OCI-M1 (cell line): Measurements from ENCODE around the gene REEP1.
A peak's percentile ranks its signal among the peaks of the same experiment; 100 is the strongest.

Experiments used
- DNase-seq: peaks from one replicate; lab custom pipeline; 2025; lab: John Stamatoyannopoulos, UW

Gene REEP1, protein sequence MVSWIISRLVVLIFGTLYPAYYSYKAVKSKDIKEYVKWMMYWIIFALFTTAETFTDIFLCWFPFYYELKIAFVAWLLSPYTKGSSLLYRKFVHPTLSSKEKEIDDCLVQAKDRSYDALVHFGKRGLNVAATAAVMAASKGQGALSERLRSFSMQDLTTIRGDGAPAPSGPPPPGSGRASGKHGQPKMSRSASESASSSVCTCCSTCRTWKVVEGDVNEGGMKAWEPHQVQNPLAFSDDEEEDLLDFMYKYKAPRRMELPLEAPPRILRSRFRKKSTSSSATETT

DNA sequence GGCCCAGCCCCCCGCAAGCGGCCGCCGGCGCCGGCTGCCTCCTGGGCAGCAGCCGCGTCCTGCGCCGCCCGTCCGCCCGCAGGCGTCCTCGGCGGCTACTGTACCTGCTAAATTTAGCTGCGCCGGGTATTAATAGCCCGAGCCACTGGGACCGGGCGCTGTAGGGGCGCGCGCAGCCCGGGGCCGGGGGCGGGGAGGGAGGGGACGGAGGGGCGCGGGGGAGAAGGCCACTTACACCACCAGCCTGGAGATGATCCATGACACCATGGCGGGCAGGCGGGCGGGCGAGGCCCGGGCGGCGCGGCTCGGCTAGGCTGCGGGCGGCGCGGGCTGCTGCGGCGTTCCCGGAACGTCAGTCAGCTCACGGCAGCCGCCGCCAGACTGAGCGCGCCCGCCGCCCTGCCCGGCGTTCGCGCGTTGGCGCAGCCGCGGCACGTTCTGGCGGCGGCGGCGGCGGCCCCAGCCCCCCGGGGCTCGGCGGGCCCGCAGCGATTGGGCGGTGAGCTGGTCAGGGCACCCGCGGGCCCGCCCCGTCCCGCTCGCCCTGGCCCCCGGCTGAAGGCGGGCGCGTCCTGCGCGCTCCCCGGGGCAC lies at the start of gene REEP1:
TSS of gene REEP1 (minus strand) at position 383 of the 592 bp plus-strand sequence. CDS start at position 267, 116 bp downstream.
- no peak for DNase-seq

DNA sequence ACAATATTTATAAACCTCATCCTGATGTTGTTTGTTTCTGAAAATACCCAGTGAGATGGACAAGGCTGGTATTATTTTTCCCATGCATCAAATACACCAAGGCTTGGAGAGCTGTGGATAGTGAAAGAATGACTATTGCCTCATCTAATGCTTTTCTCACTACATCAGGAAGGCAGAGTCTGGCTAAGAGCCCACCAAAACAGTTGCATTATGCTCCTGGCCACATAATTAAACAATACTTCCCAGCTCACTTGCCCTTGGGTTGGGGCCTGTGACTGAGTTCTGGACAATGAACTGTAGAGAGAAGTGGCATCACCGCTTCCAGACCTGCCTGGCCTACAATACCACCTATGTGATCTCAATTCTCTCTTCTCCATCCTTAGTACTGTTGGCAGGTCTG lies 46.4 kb upstream of the REEP1 start:
- no peak for DNase-seq

DNA sequence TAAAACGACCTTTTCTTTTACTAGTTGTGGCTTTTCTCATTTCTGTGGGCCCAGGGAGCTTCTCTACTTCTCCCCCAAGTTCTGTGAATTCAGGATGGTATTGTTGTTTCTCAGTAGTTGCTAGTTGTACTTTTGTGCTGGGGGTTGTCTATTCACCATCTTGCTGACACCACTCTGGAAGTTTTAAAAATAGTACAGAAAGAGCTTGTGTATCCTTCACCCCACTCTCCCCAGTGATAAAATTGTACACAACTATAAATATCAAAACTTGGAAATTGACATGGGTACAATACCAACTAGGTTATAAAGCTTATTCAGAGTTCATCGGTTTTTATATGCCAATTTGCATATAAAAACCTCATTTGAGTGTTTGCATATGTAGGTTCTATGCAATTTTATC lies 45.3 kb upstream of the REEP1 start:
- no peak for DNase-seq

DNA sequence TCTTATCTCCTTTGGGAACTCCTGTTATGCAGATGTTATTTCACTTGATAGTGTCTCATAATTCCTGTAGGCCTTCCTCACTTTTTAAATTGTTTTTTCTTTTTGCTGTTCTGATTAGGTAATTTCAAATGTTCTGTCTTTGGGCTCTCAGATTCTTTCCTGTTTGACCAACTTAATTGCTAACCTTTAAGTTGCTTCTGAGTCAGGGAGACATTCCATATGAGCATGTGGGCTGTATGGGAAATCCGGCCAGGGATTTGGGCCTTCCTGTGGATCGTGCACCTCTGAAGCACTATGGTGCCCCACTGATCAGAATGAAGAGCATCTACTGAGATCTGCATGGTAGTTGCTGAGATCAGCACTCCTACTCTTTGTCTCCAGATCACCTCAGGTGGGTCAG lies 44.7 kb upstream of the REEP1 start:
- no peak for DNase-seq

DNA sequence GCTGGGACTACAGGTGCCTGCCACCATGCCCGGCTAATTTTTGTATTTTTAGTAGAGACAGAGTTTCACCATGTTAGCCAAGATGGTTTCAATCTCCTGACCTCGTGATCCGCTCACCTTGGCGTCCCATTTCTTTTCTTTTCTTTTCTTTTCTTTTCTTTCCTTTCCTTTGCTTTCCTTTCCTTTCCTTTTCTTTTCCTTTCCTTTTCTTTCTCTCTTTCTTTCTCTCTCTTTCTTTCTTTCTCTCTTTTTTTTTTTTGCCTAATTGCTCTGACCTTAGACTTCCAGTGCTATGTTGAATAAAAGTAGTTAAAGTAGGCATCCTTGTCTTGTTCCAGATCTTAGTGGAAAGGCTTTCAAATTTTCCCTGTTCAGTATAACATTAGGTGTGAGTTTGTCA lies 41.0 kb upstream of the REEP1 start:
- no peak for DNase-seq

DNA sequence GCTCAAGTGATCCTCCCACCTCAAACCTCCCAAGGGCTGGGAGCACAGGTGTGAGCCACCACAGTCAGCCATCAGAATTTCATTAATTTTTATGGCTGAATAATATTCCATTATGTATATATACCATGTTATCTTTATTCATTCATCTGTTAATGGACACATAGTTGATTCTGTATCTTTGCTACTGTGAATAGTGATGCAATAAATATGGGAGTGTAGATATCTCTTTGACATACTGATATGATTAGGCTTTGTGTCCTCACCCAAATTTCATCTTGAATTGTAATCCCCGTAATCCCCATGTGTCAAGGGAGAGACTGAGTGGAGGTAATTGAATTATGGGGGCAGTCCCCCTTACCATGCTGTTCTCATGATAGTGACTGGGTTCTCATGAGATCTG lies 38.2 kb upstream of the REEP1 start:
- no peak for DNase-seq

DNA sequence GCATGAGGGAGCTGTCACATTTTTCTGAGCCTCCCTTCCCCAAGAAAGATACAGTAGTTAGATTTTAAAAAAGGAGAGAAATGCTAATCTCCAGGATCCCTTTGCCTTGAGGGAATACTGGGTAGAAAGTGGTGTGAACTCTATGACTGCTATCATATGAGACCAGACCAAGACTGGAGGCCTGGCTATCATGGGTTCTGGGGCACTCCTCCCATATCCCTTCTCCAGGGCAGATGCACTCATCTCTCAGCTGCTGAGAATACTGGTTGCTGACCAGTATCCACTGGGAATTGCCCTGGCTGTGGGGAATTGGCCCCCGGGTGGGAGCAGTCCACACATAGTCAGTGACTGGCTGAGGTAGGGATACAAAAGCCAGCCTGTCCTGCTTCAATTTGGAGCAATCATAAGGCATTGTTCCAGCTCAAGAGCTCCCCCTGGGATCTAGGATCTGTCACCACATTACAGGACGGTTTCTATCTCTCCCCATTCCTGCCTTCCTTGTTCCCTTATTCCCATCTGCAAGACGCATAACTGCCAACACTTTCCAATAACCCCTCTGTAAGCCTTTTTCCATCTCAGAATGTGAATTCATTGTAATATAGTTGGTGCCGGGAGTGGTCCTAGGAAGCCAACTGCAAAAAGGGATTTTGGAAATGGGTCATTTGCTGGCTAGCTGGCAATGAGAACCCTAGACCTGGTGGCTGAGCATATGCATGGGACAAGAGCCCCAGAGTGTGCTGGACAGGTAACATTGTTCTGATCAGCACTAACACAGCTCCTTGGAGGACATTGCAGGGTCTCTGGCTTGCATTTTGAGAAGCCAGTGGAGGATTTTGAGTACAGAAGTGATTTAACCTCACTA lies 35.4 kb upstream of the REEP1 start:
- peak; percentile 56 for DNase-seq

DNA sequence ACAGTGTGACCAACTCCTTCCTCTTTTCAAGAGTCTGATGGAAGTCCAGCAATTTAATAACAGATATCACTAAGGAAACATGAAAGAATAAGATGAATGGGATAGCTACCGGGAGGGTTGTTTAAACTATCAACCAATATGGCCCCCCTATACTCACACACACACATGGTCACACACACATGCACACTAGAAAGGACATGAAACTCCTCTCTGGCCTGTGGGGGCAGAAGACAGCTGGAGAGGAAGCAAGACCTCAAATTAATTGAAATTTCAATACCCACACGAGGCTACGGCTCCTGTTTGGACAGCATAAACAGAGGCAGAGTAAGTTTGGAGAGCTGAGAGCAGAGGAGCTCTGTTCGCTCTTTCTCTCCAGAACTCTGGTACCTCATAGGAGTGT lies 34.7 kb upstream of the REEP1 start:
- peak; percentile 11 for DNase-seq

DNA sequence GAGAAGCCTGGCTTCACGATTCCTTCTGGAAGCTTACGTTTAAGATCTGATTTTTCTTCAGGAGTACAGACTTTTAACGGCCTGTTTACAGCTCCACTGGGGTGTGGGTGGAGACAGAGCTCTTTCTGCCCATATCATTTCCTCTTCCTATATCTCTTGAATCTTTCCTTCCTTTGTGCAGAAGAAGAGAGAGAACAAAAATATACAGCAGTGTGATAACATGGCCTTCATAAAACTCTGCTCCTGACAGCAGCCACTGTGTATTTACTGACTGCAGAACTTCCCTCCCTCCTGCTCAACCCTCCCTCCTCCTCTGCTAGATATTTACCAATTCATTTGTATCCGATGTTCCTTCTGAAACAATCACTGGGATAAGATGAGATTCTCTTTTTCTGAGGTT lies 34.1 kb upstream of the REEP1 start:
- peak; percentile 37 for DNase-seq

DNA sequence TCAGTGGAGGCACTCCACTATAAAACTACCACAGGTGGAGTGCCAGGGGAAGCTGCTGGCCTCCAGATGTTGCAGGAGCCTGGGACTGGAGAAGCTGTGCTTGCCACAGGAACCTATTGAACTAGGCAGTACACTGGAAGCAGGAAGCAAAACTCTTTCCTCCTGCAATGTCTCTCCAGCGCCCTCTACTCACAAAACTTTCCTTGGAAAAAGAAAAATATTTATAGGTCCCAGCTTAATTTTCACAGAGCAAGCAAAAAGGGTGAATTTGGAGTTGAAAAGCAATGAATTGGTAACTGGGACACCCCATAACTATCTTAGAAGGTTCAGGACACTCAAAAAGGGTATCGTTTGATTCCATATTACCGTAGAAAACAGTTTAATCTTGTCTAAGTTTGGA lies 33.2 kb upstream of the REEP1 start:
- no peak for DNase-seq

DNA sequence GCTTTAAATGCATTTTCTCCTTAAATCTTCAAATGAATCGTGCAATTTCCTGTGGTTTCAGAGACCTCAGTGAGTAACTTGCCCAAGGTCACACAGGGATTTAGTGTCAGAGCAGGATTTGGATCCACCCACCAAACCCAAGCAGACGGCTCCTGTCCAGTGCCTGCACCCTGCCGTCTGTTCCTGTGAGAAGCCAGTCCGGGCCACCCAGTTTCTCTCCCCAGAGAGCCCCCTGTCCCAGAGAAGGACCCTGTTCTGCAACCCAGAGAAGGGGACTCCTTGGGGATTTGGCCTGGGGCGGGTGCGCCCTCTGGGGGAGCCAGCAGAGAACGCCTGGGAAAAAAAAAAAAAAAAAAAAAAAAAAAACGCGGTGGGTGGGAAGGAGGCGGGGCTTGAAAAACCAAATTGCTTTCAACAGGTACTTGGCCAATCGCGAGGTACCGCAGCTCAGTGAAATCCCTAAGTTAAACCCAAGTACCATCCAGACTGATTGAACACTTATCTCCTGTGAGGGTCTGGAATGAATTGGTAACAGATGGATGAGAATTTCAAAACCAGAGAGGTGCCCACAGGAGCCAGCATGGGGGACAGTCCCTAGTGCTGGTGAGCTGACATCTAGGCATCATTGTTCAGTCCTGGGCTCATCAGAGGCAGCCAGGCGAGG lies 30.9 kb upstream of the REEP1 start:
- DNase-seq: peak; percentile 53

DNA sequence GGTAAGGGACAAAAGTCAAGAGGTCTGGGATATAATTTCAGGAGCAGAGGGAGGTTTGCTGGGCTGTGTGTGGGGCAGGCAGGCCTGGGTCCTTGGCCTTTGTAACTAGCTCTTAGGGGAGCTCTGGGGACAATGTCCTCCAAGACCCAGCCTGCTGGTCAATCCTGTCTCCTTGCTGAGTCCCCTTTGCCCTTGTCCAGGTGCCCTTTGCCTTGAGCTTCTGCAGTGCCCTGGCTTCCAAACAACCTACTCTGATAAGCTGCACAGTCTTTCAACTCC lies 30.0 kb upstream of the REEP1 start:
- DNase-seq: no peak

DNA sequence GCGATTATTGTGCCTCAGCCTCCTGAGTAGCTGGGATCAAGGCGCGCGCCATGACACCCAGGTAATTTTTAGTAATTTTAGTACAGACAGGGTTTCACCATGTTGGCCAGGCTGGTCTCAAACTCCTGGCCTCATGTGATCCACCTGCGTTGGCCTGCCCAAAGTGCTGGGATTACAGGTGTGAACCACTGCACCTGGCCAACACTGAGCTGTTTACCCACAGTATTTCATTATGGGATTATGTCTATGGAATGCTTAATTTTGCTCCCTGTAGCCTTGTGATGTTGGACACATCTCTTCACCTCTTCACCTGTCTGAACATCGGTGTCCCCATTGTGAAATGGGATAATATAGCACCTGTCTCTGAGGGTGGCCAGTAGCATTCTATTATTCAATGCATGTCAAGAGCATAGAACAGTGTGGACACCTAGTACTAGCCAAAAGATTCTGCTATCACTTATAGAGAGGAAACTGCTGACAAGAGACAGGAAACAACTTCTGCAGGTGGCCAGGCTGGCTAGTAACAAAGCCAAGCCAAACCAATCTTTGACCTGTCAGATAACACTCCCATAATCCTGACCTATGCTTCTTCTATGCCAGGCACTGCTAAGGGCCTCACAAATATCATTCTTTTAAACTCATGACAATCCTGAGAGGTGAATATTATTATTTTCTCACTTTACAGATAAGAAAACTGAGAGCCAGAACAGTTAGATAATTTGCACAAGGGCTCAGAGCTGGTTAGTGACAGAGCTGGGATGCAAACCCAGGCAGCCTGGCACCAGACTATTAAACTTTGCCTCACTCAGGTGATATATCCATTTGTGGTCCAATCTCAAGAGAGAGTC lies 29.4 kb upstream of the REEP1 start:
- DNase-seq: no peak

DNA sequence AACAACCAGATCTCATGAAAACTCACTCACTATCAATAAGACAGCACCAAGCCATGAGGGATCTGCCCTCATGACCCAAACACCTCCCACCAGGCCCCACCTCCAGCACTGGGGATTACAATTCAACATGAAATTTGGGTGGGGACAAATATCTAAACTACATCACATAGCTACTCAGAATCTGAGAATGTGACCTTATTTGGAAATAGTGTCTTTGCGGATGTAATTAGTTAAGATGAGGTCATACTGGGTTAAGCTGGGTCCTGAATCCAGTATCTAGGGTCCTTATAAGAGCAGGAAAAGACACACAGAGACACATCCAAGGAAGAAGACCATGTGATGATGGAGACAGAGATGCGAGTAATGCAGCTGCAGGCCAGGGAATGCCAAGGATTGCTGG lies 27.5 kb upstream of the REEP1 start:
- no peak for DNase-seq

DNA sequence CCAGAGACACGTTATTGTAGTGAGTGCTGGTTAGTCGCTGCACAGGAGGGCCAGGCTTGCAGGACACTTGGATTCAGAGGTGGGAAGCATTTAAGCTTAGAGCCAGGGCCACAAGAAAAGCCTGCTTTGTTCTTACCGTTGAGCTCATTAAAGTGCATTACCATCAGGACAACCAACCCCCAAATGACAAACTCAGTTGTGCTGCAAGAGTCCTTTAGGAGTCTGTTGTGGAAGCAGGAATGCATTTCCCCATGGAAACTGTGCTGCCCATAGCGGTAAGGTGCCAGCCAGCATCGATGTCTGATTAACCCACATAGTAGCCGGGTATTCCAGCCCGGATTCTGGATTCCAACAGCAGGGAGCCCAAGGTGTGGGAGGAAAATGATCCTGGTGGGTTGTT lies 23.4 kb upstream of the REEP1 start:
- DNase-seq: no peak

DNA sequence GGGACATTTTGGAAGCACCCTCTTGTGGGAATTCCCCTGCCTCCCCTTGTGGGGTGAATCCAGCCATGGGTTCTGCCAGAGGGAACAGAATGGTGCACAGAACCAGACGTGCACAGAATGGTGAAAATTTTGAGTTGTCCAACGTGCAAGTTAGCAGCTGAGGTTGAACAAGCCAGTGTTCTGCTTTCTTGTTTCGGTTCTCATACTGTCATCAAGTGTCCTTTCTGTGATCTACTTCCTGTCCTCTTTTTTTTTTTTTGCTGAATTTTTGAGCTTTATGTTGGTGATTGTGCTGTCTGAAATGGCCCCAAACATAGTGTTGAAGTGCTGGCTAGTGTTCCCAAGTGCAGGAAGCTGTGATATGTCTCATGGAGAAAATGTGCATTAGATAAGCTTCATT lies 21.5 kb upstream of the REEP1 start:
- DNase-seq: no peak

DNA sequence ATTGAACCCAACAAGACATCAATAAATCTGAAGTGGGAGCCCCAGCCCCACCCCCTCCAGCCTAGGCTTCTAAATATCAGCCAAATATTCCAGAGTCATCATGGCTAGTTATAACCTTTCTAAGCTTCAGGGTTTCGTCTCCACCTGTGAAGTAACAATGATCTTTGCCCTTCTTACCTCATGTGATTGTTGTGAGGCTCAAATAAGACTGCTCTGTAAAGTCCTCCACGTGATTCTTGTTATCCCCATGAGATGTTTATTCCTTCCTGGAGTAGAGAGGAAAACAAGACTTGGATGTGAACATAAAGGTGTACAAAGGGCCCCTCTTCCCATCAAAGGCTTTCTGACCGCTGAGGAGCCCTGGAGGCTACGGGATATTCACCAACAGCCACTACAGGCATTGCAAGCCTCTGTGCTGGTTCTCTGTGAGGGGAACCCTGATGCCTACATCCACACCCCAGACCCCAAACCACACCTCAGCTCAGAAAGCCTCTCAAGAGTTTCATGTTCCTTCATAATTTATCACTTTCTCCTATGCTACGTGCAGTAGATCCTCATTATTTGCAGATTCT lies 20.1 kb upstream of the REEP1 start:
- DNase-seq: no peak

DNA sequence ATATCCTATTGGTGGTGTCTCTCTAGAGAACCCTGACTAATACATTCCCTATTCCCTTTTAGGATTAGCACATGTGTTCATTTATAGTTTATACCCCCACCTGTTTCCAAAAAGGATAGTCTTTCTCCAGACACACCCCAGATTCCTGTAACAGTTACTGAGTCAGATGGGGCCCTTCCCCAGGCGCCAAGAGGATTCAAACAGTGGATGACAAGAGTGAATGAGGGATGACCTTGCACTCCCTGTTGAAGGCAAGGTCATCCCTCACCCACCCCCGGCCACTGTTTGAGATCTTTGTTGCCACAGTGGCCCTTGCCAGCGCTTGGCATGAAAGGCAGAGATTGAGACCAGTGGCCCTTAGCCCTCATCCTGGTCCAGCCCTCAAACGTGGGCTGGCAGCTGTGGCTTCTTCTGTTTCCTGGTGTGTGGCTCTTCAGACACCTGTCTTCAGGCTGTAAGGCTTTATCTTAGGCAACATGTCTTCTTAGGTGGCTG lies 15.3 kb upstream of the REEP1 start:
- no peak for DNase-seq

DNA sequence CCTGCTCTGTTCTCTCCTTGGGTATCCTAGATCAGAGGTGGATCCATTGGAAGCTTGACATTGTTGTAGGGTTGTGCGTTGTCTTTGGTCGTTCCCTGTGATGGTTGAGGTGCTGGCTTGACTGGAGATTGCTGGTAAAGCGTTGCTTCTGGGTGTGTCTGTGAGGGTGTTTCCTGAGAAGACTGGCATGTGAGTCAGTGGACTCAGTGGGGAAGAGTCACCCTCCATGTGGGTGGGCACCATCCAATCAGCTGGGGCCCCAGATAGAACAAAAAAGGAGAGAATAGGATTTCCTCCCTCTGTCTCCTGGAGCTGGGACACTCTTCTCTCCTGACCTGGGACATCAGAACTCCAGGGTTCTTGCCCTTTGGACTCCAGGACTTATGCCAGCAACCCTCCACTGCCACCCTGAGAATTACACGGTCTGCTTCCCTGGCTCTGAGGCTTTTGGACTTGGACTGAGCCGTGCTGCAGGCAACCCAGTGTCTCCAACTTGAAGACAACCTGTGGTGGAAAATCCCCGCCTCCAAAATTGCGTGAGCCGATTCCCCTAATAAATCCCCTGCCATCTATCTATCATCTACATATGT lies 14.8 kb upstream of the REEP1 start:
- DNase-seq: no peak

DNA sequence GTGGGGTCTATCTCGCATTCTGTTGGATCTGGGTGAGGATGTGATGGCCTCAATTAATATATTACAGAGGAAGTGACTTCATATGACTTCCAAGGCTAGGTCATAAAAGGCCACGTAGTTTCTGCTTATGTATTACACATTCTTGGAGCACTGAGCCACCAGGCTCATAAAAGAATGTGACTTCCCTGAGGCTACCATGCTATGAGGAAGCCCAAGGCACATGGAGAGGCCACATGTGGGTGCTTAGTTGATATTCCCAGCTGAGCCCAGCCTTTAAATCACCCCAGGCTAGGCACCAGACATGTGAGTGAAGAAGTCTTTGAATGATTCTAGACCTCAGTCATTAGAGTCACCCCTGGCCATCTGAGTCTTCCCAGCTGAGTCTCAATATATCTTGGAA lies 13.3 kb upstream of the REEP1 start:
- no peak for DNase-seq

DNA sequence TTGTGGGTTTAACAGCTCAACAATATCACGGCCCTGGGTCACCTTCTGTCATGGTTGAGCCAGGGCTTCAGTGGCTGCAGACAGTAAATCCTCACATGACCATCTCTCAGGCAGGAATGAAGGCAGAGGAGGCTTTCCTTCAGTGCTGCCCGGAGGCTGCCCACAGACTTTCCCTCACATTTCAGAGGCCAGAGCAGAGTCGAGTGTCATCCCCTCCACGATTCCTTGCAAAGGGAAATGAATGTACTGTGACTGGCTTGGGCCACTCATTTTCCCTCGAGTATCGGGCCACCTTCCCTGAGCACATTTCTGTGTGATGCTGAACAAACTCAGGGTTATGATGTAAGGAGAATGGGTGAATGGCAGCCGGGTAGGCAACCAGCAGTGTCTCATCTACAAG lies 10.0 kb upstream of the REEP1 start:
- no peak for DNase-seq
